Stimulated activated CD8-positive, alpha-beta memory T cell treated with anti-CD3 and anti-CD28 coated beads, Interleukin-4, amount 100 ng/mL, for 48 hours (primary cell): ENCODE results near the gene PREX1.
"Not testable (repeated sequence)": the region's sequence is repeated elsewhere in the genome, so short reads cannot be mapped to it uniquely, and the experiment has no call there.

Experiments
- DNase-seq: peaks from one replicate; pipeline ENCODE4 v3.0.0-alpha.2; 2020

The PREX1 gene

DNA sequence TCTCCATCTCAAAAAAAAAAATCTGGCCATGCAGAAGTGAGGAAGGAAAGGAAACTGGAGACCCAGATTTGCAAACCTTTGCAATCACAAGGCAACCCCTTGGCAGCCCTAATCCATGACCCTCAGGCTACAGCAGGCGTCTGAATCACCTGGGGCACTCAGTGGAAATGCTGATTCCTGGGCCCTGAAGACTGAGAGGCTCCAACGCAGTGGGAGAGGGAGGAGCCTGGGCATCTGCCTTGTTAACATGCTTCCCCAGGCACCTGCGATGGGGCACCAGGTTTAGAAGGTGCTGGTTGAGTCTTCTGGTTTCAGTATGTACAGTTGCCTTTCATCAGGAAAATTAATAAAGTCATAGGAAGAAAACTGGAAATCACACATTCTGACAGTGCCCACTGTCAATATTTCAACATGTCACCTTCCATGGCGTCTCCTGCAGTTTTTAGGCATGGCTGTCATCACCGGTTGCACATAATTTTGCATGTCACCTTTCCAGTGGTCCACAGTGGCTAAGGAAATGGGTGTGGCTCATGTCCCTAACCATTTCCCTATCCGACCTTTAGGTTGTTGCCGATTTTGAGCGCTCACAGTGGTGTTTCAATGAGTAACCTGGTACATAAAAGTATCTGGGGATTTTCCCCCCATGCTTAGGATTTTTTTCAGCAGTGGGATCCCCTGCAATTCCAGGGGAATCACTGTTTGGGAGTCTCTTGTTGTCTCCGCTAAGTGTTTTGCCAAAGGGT lies 56.9 kb downstream of the PREX1 start:
- no peak for DNase-seq

DNA sequence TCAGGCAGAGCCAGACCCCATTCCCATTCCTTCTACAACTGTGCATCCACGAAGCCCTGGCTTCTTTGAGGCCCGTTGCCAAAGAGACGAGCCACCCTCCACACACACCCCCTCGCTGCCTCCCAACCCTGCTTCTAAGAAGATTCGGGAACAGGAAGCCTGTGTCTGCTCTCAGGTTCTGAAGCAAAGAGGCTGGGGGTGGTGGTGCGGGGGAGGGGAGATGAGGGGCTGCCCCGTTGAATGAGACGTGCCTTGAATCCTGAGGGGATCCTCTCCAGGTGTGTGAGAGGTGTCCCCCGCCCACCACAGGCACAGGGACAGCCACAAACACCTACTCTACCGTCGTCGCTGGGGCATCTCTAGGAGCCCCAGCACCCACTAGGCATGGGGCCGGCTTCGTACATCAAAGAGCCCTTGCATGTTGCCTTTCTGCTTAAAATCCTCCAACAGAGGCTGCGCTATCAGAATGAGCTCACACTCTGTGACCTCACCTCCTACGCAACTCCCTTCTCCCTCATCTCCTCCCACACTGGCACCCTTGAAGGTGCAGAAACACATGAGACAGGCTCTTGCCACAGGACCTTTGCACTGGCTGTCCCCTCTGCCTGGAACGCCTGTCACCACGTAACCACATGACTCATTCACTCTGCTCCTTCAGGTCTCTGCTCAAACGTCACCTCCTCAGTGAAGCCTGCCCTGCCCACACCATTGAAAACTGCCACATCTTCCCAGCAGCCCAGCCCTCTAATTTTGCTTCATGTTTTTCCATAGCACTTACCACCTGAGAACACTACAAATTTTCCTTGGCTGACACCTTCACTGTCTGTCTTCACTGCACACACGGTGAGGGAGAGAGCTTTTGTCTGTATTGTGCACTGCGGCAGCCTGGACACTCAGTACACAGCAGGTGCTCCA lies 58.5 kb downstream of the PREX1 start:
- DNase-seq: peak; percentile 95

- peak; percentile 75 for DNase-seq
Observed at GRCh38 chr20:48766961-48767960, 60.5 kb downstream of the PREX1 start.

DNA sequence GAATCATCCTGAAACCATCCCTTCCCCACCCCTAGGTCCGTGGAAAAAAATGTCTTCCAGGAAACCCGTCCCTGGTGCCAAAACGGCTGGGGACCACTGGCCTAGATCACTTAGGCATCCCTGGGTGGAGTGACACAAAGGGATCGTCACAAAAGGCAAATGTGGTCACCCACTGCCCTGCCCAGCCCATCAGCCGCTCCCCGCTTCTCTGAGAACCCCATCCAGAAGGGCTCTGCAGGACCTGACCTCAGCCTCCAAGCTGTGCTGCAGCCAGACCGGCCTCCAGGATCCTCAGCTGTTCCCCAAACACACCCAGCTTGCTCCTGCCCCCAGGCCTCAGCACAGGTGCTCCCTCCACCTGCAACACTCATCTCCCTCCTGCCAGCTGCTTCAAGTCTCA lies 61.6 kb downstream of the PREX1 start:
- DNase-seq: no peak

DNA sequence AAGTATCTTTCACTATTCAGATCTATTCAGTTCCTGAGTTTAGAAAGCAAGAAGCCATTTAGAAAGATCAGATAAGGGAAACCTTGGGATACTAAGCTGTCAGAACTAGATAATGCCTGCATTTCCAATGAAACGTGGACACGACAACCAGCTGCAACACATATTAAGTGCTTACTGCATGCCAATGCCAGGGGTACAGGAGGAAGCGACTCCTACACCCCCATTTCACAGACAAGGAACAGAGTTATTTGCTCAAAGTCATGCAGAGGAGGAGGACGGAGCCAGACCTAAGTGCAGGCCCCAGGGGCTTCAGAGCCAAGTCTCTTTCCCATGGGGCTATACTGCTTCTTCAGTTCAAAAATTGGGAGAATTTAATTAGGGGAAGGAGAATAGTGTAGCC lies 62.4 kb downstream of the PREX1 start:
- DNase-seq: no peak

DNA sequence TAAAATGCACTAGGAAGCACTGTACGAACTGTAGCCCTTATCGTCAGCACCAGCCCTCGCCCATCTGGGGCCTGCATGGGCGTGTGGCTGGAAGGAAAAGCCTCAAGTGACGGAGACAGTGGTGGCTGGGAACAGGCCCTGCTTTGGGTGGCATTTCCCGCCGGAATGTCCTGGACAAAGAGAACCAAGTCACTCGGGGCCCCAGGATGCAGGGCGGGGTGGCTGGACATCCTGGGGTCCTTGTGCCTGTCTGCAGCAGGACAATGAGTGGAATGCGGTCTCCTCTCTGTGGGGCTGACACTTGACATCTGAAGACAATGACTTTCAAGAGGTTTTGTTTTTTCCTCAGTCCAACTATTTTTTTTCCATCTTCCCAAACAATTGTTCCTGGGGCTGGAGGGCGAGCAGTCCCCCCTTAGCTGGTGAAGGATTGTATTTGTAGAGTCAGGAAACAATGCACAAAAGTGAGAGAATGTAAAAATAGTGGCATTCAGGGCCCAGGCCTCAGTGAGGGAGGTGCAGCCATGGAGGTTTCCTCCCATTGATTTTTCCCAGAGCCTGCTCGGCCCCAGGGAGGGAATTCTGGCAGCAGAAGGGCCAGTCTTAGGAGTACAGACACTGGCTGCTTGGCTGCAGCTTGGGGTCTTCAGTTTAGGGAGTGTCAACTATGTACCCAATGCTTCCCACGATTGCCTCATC lies 64.4 kb downstream of the PREX1 start:
- no peak for DNase-seq

- DNase-seq: no peak
Observed at GRCh38 chr20:48761874-48762273, 65.9 kb downstream of the PREX1 start.

GRCh38 chr20:48761023-48761785 lies 66.6 kb downstream of the PREX1 start:
- DNase-seq: peak; percentile 70

- peak; percentile 78 for DNase-seq
Observed at GRCh38 chr20:48760403-48760983, 67.3 kb downstream of the PREX1 start.

DNA sequence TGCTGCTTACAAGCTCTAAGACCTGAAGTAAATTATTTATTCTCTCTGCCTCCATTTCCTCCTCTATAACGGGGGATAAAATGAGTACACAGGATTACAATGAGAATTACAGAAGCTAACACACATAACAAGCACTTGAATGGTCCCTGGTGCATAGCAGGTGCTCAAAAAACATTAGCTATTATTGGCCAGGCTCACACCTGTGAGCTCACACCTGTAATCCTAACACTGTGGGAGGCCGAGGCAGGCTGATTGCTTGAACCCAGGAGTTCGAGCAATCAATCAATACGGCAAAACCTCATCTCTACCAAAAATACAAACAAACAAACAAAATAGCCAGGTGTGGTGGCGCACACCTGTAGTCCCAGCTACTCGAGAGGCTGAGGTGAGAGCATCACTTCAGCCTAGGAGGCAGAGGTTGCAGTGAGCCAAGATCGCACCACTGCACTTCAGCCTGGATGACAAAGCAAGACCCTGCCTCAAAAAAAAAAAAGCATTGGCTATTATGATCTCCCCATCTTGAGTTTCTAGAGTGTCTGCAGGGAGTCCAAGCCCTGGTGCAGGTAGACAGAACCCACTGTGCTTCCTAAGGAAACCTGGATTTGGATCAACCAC lies 68.1 kb downstream of the PREX1 start:
- no peak for DNase-seq

DNA sequence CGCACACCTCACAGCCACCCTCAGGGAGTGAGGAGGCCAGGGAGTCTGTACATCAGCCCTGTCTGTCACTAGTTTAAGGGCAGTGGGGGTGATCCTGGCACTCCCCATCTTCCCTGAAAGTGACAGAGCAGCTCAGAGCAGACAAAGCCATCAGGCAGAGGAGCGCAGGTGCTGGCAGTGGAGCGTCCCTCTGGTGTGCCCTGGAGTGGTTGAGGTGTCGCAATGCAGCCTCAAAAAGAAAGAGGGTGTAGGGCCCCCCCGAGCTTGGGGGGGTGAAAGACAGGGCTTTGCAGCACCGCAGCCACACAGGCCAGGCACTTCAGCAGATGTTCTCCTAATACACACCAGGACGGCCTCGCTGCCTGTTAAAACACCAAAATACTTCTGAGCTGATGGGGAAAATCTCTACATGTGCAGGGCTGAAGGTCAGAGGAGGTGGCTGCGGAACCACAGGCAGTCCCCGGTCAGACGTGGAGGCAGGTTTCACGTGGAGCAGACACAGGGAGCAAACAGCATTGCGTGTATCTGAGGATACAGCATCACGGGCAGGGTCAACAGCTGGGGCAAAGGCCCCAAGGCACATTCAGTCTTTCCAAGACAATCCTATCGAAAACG lies 69.5 kb downstream of the PREX1 start:
- DNase-seq: no peak

DNA sequence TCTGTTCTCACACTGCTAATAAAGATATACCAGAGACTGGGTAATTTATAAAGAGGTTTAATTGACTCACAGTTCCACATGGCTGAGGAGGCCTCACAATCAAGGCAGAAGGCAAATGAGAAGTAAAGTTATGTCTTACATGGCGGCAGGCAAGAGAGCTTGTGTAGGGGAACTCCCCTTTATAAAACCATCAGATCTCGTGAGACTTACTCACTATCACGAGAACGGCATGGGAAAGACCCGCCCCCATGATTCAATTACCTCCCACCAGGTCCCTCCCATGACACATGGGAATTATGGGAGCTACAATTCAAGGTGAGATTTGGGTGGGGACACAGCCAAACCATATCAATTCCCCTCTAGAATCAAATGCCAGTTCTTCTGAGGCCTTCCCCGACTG lies 71.0 kb downstream of the PREX1 start:
- not testable (repeated sequence) for DNase-seq

GRCh38 chr20:48754292-48754691 lies 73.5 kb downstream of the PREX1 start:
- no peak for DNase-seq

DNA sequence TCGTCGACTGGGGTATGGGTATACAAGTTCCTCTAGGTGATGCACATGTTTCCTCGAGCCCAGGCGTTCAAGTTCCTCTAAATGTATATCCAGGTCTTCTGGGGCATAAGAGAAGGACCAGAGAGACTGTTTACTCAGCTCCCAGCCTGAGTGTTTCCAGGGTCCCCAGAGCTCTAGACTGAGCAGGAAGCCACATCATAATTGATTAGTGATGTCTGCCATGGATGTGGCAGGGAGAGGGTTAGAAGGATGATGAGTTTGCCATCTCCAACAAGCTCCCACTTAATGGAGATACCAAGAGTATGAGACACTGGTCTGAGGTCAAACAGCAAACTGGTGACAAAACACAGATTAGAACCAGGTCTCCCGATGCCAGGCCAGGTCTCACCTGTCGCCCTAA lies 74.8 kb downstream of the PREX1 start:
- DNase-seq: no peak

DNA sequence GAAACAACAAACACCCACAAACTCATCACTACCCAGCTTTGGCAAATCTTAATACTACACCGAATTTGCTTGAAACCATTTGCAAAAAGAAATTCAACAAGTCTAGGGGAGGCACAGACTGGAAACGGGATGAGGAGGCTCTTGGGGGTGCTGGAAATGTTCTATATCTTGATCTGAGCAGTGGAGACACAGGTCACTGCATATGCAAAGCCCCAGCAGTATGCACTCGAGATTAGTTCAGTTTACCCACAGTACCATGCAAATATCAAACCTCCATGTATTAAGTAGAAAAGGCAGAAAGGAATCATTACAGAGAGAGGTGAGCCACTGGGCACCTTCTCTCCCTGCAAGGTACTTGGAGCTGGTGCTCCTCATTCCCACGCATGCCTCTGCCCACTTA lies 75.9 kb downstream of the PREX1 start:
- DNase-seq: no peak

GRCh38 chr20:48750941-48751635 lies 76.7 kb downstream of the PREX1 start:
- DNase-seq: no peak

- DNase-seq: no peak
Observed at GRCh38 chr20:48750376-48750775, 77.4 kb downstream of the PREX1 start.

DNA sequence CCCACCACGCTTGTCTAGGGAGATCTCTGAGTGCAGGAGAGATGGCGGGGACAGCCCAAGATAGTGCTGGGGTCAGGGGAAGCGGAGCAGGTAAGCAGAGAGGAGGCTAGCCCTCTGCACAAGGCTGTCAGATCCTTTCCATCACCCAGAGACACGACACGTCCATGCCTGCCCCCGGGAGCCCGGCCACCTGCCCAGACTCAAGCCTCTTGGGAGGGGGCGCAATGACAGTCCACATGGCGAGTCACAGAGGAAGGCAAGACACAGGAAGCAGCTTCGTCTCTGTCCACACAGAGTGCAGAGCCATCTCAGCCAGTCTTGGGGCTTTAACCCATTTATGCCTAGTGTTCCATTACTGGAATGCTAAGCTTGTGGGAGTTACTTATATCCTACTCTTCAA lies 78.4 kb downstream of the PREX1 start:
- no peak for DNase-seq

GRCh38 chr20:48748556-48748955 lies 79.2 kb downstream of the PREX1 start:
- DNase-seq: no peak
